ENCODE measurements around the gene HIGD1A. TPM values are rescaled to one million over a fixed set of nuclear protein-coding genes. Genes with fewer than 3 reads are reported as not detected.
A peak's percentile ranks its signal among the peaks of the same experiment; 100 is the strongest.

HIGD1A gene
- total RNA-seq, 1 experiment from 2014 or later, result 201 TPM

GRCh38 chr3:42756681-42757213 lies 47.5 kb downstream of the HIGD1A start:
- DNase-seq (ENCODE audit: low read depth), result no peak

DNA sequence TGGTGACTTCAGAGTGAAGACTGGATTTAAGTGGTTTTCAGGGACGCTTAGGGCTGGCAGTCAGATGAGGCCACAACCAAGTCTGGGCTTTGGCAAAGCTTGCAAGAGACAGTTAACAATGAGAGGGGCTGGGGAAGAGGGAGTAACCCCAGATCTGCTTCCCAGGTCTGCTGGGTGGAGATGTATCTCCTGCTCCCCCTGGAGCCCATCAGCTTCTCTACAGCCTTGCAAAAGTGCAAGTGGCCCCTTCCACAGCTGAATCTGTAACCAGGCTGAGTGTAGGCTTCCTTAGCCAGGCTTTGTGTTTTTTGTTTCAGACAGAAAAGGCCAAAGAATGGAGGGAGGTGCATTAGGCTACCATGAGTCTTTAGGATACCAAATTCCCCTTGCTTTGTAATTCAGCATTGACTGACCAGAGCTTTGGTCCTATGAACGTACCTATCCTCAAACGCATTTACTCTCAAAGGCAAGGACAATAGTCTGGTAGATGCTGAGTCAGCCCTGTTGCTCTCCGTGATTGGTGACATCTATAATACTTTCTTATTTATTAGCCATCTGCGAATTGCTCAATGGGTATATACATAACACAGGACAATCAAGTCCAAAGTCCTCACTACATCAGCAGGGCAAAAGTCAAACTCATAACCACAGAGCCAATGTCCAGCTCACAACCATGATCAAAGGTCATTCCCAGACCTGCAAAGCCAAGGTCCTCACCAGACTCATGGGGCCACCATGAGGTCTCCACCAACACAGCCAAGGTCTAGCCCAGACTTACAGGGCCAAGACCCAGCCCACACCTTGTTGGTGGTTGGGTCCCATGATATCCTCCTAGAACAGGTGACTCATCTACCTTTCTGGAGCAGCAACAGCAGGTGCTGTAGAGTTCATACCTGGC lies 48.4 kb downstream of the HIGD1A start:
- peak; percentile 18 for DNase-seq (ENCODE audit: low read depth)

DNA sequence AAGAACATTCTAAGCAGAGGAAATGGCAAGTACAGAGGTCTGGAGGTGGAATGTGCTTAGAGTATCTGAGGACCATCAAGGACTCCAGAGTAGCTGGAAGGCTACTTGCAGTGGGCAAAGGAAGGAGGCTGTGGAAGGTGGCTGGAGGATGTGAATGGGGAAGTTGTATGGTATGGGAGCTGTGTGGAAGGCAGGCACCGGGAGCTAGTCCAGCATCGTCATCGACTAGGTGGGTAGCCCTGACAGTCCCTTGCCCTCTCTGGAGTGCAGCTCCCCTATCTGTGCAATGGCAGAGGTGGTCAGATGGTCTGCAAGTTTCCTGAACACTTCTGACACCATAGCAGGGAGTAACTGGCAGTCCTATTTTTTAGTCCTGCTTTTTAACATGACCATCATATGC lies 50.5 kb downstream of the HIGD1A start:
- DNase-seq (ENCODE audit: low read depth), result no peak

GRCh38 chr3:42752961-42753360 lies 51.3 kb downstream of the HIGD1A start:
- no peak for DNase-seq (ENCODE audit: low read depth)

DNA sequence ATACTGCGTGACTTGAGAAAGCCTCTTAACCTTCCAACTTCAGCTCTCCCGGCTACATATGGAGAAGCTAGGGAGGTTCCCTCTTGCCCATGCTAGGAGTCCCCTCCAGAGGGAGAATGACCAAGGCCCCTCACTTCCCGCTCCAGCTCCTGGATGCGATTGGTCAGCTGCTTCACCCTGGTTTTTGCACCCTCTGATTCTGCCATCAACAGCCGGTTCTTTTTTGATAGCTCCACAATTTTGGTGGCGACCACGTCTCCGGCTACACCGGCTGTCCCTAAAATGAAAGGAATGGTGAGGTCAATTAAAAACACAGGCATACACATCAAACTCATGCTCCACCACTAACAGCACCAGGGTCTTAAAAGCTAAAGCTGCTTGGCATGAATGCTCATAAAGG lies 51.8 kb downstream of the HIGD1A start:
- no peak for DNase-seq (ENCODE audit: low read depth)

DNA sequence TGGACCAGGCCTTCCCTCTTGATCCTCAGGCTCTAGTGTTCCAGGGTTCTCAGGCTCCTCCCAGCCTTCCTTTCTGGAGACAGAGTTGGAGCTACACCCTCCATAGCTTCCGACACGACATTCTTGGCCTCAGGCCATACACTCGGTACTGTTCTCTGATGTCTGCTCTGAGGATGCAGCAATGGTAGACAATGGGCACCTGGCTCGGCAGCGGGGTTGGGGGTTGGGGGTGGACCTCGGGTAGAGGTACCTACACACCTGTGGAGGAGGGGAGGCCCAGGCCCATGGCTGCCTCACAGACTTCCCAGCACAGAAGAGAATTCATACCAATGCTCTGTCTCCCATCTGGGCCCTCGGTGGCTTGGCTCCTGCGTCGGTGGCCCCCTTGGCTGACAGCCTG lies 52.7 kb downstream of the HIGD1A start:
- DNase-seq (ENCODE audit: low read depth), result no peak

DNA sequence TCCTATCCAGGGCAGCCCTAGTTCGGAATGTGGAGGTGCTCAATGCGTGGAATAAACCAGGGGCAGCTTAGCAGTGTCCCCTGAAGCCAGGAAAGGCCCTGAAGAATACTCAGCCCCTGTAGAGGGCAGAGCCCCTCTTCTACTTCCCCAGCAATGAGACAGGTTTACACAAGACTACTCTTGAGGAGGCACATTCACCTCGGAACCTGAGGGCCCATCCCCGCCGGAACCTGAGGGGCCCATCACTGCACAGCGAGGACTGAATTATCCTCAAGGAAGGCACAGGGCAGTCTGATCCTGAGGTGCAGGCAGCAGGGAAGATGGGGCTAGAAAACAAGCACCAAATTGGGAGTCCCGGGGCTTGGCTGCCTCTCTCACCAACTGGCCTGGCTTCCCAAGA lies 53.5 kb downstream of the HIGD1A start:
- DNase-seq (ENCODE audit: low read depth), result no peak

DNA sequence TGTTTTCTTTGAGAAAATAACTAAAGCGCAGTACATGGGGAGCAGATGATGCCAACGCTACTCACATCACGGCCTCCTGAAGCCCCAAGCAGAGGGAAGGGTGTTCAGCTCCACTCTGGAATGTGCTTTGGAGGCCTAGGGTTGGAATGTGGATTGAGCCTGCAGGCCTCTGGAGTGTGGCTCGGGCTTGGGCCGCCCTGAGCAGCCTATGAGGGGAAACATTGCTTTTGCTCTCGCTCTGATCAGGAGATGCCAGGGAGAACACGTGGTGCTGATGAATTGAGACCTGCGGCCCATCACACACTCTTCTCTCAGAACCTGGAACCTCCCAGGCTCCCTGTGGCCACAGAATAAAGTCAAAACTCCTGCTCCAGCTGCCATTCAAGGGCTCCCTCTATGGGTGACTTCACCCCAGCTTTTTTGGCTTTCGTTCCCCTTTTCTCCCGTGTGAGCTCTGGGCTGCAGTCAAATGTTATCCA lies 54.5 kb downstream of the HIGD1A start:
- peak; percentile 22 for DNase-seq (ENCODE audit: low read depth)

DNA sequence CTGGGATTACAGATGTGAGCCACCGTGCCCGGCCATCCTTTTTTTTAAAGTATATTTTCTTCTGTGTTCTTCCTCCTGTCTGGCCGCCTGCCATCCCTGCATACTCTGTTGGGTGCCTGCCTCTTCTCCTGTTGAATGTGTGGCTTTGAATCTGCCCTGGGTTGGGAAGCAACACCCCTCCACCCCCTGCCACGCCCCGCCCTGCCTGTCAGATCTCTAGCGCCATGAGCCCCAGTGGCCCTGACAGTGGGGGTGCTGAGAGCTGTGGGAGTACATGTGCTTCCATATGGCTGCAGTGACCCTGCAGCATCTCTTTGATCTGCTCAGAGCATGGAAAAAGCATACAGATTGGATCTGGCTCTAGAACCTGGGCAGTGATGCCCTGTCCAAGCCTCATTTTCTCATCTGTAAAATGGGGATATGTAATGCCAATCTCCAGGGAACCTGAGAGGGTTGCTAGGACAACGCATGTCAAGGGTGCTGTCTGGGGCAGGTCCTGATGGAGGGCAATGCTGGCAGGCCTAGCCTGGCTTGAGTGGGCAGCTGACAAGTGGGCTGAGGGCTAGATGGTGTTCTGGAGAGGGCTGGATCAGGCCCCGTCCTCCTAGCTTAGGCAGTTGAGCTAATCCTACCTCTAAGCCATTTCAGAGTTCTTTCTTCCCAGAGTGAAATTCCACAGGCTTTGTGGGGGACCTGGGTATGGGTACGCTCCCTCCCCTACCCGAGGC lies 55.1 kb downstream of the HIGD1A start:
- no peak for DNase-seq (ENCODE audit: low read depth)

GRCh38 chr3:42747581-42747980 lies 56.7 kb downstream of the HIGD1A start:
- no peak for DNase-seq (ENCODE audit: low read depth)

- DNase-seq (ENCODE audit: low read depth), result no peak
These were observed 57.5 kb downstream of the HIGD1A start for GRCh38 chr3:42746455-42747450.

DNA sequence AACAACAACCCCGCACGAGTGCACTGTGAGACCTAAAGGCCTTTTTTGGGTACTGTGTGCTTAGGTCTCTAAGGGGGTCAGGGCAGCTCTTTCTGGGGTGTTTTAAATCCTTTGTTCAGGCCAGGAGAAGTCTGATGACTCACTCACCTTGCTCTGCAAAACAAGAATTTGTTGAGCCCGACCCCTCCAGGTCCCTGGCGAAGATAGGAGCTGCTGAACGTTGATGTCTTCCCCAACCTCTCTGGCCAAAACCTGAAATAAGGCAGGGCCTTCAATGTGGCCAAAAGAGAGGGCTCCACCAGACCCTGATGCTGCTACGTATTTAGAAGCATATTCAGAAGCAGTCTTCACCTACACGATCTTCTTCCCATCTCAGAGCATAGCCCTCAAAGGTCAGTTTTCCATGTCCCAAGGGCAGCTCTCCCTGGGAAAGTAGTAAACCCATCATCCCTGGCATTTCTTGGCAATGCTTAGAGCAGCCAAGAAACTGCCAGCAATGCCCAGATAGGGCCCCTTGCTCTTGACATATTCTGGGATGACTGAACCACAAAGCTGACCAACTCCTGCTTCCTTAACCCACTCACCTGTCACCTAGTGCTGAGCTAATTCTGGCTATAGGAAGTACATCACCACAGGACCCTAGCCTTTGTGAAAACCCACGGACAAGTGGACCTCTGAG lies 58.4 kb downstream of the HIGD1A start:
- DNase-seq (ENCODE audit: low read depth), result no peak

DNA sequence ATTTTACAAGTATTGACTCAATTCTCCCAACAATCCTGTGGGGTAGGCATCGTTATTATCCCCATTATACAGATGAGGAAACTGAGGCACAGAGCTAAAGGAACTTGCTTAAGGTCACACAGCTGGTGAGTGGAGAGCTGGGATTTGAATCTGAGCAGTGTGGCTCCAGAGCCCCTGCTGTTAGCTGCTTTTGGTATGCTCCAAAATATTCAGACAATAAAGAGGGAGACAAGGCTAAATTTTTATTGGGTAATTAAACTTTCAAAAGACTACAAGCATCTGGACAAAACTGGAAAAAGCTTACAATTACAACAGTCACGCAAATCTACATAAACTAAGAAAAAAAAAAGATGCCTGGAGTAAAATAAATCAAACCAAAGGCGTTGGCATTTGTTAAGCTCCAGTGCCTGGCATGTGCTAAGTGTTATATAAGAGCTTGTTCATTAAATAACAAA lies 59.0 kb downstream of the HIGD1A start:
- no peak for DNase-seq (ENCODE audit: low read depth)

GRCh38 chr3:42743204-42743995 lies 60.9 kb downstream of the HIGD1A start:
- DNase-seq (ENCODE audit: low read depth), result no peak

DNA sequence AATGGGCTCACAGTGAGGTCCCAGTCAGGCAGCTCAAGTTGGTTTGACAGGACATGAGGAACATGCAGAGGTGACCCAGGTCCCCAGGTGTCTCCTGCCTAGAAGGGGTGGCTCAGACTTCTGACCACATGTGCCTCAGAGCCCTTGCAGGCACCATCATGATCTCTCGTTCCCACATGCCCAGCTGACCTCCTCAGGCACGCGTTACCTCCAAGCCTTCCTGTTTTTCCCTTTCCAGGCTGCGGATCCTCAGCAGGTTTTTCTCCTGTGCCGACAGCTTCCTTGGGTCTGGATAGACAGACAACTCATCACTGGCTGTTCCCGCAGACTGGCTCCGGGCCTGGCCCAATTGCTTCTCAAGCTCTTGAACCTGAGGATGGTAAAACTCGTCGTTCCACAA lies 61.6 kb downstream of the HIGD1A start:
- no peak for DNase-seq (ENCODE audit: low read depth)

DNA sequence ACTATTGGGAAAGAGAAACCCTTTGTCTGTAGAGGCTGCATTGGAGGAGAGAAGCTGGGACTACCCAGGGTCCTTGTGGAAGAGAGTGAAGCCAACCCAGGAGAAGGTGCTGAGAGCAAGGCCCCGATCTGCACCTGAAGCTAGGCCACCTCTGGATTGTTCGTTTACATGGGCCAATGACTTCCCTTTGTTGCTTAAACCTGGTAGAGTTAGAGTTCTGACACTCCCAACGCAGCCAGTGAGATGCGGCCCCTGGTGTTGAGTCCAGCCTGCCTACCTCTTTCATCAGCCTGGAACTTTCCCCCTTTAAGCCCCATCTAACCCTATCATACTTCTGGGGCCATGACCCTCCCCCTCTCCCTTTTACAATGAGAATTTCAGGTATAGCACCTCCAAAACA lies 62.0 kb downstream of the HIGD1A start:
- DNase-seq (ENCODE audit: low read depth), result no peak

GRCh38 chr3:42741796-42742195 lies 62.5 kb downstream of the HIGD1A start:
- DNase-seq (ENCODE audit: low read depth), result no peak

- DNase-seq (ENCODE audit: low read depth), result no peak
These were observed 64.7 kb downstream of the HIGD1A start for GRCh38 chr3:42739401-42740158.

DNA sequence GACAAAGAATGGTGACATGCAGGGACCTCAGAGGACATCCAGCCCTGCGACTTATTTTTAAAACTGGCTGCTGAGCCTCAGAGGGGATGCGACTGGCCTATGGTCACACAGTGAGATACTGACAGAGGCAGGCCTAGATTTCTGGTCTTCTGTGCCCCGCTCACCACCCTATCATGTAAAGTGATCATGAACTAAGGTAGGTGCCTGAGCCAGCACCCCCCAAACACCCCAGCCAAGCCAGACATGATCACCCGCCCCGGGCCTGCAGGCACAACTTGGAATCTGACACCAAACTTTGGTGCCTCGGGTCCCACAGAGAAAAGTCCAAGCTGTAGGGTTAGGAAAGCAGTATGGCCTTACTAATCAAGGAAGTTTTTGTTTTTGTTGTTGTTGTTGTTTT lies 67.8 kb downstream of the HIGD1A start:
- no peak for DNase-seq (ENCODE audit: low read depth)
